ENCODE results near the gene PTPN3.

The PTPN3 gene

DNA sequence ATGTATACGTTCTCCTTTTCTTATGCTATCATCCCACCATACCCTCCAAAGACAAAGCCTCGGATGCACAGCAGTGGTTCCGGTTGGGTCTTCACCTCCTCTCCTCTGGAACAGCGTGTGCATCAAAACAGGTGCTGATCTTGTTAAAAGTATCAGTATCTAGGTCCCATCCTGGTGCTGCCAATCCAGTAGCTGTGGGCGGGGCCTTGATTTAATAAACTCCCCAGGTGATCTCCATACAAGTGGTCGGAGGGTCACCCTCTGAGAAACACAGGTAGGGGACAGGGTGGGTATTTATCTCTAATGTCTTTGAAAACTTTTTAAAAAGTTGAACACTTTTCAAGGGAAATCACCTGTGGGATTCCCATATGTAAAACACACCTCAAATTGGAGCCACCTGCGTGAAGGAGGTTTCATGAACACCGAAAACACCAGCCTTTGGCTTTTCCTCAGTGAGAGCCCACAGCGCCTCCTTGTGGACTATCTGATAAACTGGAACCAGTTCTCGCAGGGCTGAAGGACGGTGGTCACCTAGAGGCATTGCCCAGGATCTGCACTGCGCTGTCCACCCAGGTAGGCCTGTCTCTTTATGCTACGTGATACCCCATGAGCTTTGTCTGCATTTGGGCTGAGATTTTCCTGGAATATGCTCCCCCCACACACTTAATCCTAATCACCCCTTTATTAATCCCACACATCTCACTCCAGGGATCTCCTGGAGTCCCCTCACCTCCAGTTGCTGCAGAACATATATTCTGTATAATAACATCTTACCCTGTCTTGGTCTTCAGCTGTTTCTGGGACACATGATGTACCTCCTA lies 96.7 kb downstream of the PTPN3 start:
- Histone ChIP-seq H4K91ac (ENCODE audit: low read length) (no peak overlapping the region), H3K9me3 (ENCODE audit: control insufficient read depth, low read length) (no peaks in the 10 kb centered on the region), H3K4ac (ENCODE audit: low read depth in 1 of 2, low read length in 2 of 2) (no peak overlapping the region), H3K14ac (ENCODE audit: low read length in 2 of 2) (no peak overlapping the region), H3K4me3 (ENCODE audit: insufficient read depth in 1 of 2, low read depth in 1 of 2, low read length in 2 of 2) (no peak overlapping the region), H2AFZ (ENCODE audit: low read depth, low read length) (no peak overlapping the region), H3K18ac (ENCODE audit: low read depth in 1 of 2, low read length in 2 of 2) (no peak overlapping the region), H3K79me1 (replicated peaks; ENCODE audit: low read length, poor library complexity, severe bottlenecking) (peaks cover 1% of the 10 kb centered on the region), H3K9ac (ENCODE audit: low read length) (no peak overlapping the region), H3K27me3 (ENCODE audit: control insufficient read depth in 1 of 2, insufficient read depth in 1 of 2, low read length in 2 of 2) (peaks cover 0 to 22% of the 10 kb centered on the region in 2 experiments), H4K8ac (ENCODE audit: low read length) (no peak overlapping the region), H2BK15ac (ENCODE audit: low read depth, poor library complexity, severe bottlenecking) (no peak overlapping the region), H3K36me3 (ENCODE audit: control insufficient read depth in 1 of 2, insufficient read depth in 2 of 2, low read depth in 1 of 2, low read length in 2 of 2) (peaks cover 0 to 52% of the 10 kb centered on the region in 2 experiments), H2BK120ac (ENCODE audit: low read depth, low read length) (no peak overlapping the region), H3K27ac (ENCODE audit: low read length, poor library complexity, severe bottlenecking) (no peak overlapping the region), H2BK12ac (ENCODE audit: low read length in 2 of 2) (no peak overlapping the region), H2BK5ac (ENCODE audit: low read depth, low read length, poor library complexity, severe bottlenecking) (no peak overlapping the region), H3K23ac (ENCODE audit: low read length in 2 of 2) (no peak overlapping the region), H2AK5ac (ENCODE audit: low read length, severe bottlenecking) (no peak overlapping the region), H3K4me1 (ENCODE audit: control insufficient read depth, insufficient read depth, low read depth, low read length) (peaks cover 8% of the 10 kb centered on the region), H3K4me2 (ENCODE audit: low read length, poor library complexity, severe bottlenecking) (no peak overlapping the region)
- DNase-seq, result peak; percentile 39
- WGBS, result 52% methylated on average over 13 of the region's 13 CpGs

DNA sequence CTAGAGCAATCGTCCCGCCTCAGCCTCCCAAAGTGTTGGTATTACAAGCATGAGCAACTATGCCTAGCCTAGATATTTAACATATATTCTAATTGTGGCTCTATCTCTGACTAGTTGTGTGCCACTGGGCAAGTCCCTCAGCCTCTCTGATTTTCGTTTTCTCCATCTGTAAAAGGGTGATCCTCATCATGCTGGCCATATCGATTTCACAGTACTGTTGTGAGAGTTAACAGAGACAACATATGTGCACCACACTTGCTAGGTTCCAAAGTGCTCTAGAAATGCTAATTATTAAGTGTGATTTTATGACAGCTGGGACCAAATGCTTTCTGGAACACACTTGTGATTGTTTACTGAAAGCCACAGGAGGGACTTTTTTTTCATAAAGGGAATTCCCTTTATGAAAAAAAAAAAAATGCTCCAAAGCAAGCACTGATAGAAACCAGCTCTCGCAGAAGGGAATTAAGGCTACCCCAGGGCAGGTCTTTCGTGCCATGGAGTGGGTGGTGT lies 98.8 kb downstream of the PTPN3 start:
- Histone ChIP-seq H3K36me3 (ENCODE audit: control insufficient read depth in 1 of 2, insufficient read depth in 2 of 2, low read depth in 1 of 2, low read length in 2 of 2) (peaks cover 0 to 46% of the 10 kb centered on the region in 2 experiments), H3K18ac (ENCODE audit: low read depth in 1 of 2, low read length in 2 of 2) (no peak overlapping the region), H4K91ac (ENCODE audit: low read length) (no peak overlapping the region), H4K8ac (ENCODE audit: low read length) (no peak overlapping the region), H3K9me3 (ENCODE audit: control insufficient read depth, low read length) (no peaks in the 10 kb centered on the region), H3K4me1 (ENCODE audit: control insufficient read depth, insufficient read depth, low read depth, low read length) (peaks cover 8% of the 10 kb centered on the region), H3K27me3 (ENCODE audit: control insufficient read depth in 1 of 2, insufficient read depth in 1 of 2, low read length in 2 of 2) (peaks cover 0 to 19% of the 10 kb centered on the region in 2 experiments), H3K4me3 (ENCODE audit: insufficient read depth in 1 of 2, low read depth in 1 of 2, low read length in 2 of 2) (no peak overlapping the region), H2BK12ac (ENCODE audit: low read length in 2 of 2) (no peak overlapping the region), H2AFZ (ENCODE audit: low read depth, low read length) (no peak overlapping the region), H2BK15ac (ENCODE audit: low read depth, poor library complexity, severe bottlenecking) (no peak overlapping the region), H2BK5ac (ENCODE audit: low read depth, low read length, poor library complexity, severe bottlenecking) (no peak overlapping the region), H3K23ac (ENCODE audit: low read length in 2 of 2) (no peak overlapping the region), H2BK120ac (ENCODE audit: low read depth, low read length) (no peak overlapping the region), H3K27ac (ENCODE audit: low read length, poor library complexity, severe bottlenecking) (no peak overlapping the region), H3K4me2 (ENCODE audit: low read length, poor library complexity, severe bottlenecking) (no peak overlapping the region), H3K79me1 (replicated peaks; ENCODE audit: low read length, poor library complexity, severe bottlenecking) (peaks cover 1% of the 10 kb centered on the region), H3K4ac (ENCODE audit: low read depth in 1 of 2, low read length in 2 of 2) (no peak overlapping the region), H3K9ac (ENCODE audit: low read length) (no peak overlapping the region), H3K14ac (ENCODE audit: low read length in 2 of 2) (no peak overlapping the region), H2AK5ac (ENCODE audit: low read length, severe bottlenecking) (no peak overlapping the region)
- 86% methylated on average over 5 of the region's 6 CpGs for WGBS
- DNase-seq, result no peak

DNA sequence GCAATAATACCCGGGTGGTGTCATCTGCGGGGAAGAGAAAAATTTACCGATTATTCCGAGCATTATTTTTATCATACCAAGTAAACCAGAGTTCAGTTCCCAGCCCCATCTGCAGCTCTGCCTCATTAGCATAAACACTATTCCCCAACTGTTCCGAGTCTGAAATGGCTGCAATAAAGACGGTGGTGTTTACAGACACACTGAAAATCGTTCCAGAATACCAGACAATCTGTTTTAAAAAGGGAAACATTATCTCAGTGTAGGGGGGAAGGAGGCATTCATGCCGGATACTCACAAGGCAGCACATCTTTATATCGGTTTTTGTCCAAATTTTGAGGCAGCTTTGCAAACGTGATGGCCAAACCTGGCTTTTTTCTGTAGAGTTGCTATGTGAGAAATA lies 106.9 kb downstream of the PTPN3 start:
- Histone ChIP-seq H3K4me1 (ENCODE audit: control insufficient read depth, insufficient read depth, low read depth, low read length) (no peaks in the 10 kb centered on the region), H3K4me3 (ENCODE audit: insufficient read depth in 1 of 2, low read depth in 1 of 2, low read length in 2 of 2) (no peak overlapping the region), H3K9ac (ENCODE audit: low read length) (no peak overlapping the region), H3K23ac (ENCODE audit: low read length in 2 of 2) (no peak overlapping the region), H3K36me3 (ENCODE audit: control insufficient read depth in 1 of 2, insufficient read depth in 2 of 2, low read depth in 1 of 2, low read length in 2 of 2) (peaks cover 0 to 47% of the 10 kb centered on the region in 2 experiments), H4K91ac (ENCODE audit: low read length) (no peak overlapping the region), H2AK5ac (ENCODE audit: low read length, severe bottlenecking) (no peak overlapping the region), H2AFZ (ENCODE audit: low read depth, low read length) (no peak overlapping the region), H3K18ac (ENCODE audit: low read depth in 1 of 2, low read length in 2 of 2) (no peak overlapping the region), H2BK5ac (ENCODE audit: low read depth, low read length, poor library complexity, severe bottlenecking) (no peak overlapping the region), H2BK12ac (ENCODE audit: low read length in 2 of 2) (no peak overlapping the region), H3K79me1 (replicated peaks; ENCODE audit: low read length, poor library complexity, severe bottlenecking) (no peaks in the 10 kb centered on the region), H2BK120ac (ENCODE audit: low read depth, low read length) (no peak overlapping the region), H3K9me3 (ENCODE audit: control insufficient read depth, low read length) (no peaks in the 10 kb centered on the region), H2BK15ac (ENCODE audit: low read depth, poor library complexity, severe bottlenecking) (no peak overlapping the region), H3K14ac (ENCODE audit: low read length in 2 of 2) (no peak overlapping the region), H4K8ac (ENCODE audit: low read length) (no peak overlapping the region), H3K4me2 (ENCODE audit: low read length, poor library complexity, severe bottlenecking) (no peak overlapping the region), H3K27me3 (ENCODE audit: control insufficient read depth in 1 of 2, insufficient read depth in 1 of 2, low read length in 2 of 2) (peaks cover 0 to 28% of the 10 kb centered on the region in 2 experiments), H3K4ac (ENCODE audit: low read depth in 1 of 2, low read length in 2 of 2) (no peak overlapping the region), H3K27ac (ENCODE audit: low read length, poor library complexity, severe bottlenecking) (no peak overlapping the region)
- DNase-seq, result no peak
- 69% methylated on average over 9 of the region's 10 CpGs for WGBS

DNA sequence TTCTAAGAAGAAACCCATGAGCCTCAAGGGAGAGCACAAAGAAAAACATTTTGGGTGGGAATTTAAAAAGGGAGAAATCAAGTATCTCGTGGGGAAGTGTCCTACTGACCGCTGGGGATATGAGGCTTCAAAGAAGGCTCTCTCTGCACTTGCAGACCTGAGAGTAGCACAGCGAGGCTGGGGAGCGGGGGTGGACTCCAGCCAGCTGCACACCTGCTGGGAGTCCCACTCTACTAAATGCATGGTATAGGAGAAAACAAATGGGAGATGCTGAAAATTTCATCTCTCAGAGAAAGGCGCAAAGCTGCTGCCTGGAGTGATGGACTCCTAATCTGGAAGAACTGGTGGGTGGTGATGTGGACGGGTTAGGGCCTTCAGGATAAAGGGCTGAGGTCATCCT lies 110.3 kb downstream of the PTPN3 start:
- WGBS, result 85% methylated on average over 6 of the region's 6 CpGs
- Histone ChIP-seq H2BK12ac (ENCODE audit: low read length in 2 of 2) (no peak overlapping the region), H4K8ac (ENCODE audit: low read length) (no peak overlapping the region), H3K79me1 (replicated peaks; ENCODE audit: low read length, poor library complexity, severe bottlenecking) (no peaks in the 10 kb centered on the region), H2AFZ (ENCODE audit: low read depth, low read length) (no peak overlapping the region), H3K4me1 (ENCODE audit: control insufficient read depth, insufficient read depth, low read depth, low read length) (no peaks in the 10 kb centered on the region), H2BK15ac (ENCODE audit: low read depth, poor library complexity, severe bottlenecking) (no peak overlapping the region), H3K14ac (ENCODE audit: low read length in 2 of 2) (no peak overlapping the region), H3K4me2 (ENCODE audit: low read length, poor library complexity, severe bottlenecking) (no peak overlapping the region), H2BK120ac (ENCODE audit: low read depth, low read length) (no peak overlapping the region), H3K36me3 (ENCODE audit: control insufficient read depth in 1 of 2, insufficient read depth in 2 of 2, low read depth in 1 of 2, low read length in 2 of 2) (peaks cover 0 to 62% of the 10 kb centered on the region in 2 experiments), H3K27ac (ENCODE audit: low read length, poor library complexity, severe bottlenecking) (no peak overlapping the region), H2BK5ac (ENCODE audit: low read depth, low read length, poor library complexity, severe bottlenecking) (no peak overlapping the region), H3K4me3 (ENCODE audit: insufficient read depth in 1 of 2, low read depth in 1 of 2, low read length in 2 of 2) (no peak overlapping the region), H3K23ac (ENCODE audit: low read length in 2 of 2) (no peak overlapping the region), H3K18ac (ENCODE audit: low read depth in 1 of 2, low read length in 2 of 2) (no peak overlapping the region), H2AK5ac (ENCODE audit: low read length, severe bottlenecking) (no peak overlapping the region), H3K4ac (ENCODE audit: low read depth in 1 of 2, low read length in 2 of 2) (no peak overlapping the region), H3K27me3 (ENCODE audit: control insufficient read depth in 1 of 2, insufficient read depth in 1 of 2, low read length in 2 of 2) (peaks cover 0 to 37% of the 10 kb centered on the region in 2 experiments), H4K91ac (ENCODE audit: low read length) (no peak overlapping the region), H3K9ac (ENCODE audit: low read length) (no peak overlapping the region), H3K9me3 (ENCODE audit: control insufficient read depth, low read length) (no peaks in the 10 kb centered on the region)
- DNase-seq, result no peak
